ENCODE data around the gene MAST4.
A peak's percentile ranks its signal among the peaks of the same experiment; 100 is the strongest.

MAST4 gene

DNA sequence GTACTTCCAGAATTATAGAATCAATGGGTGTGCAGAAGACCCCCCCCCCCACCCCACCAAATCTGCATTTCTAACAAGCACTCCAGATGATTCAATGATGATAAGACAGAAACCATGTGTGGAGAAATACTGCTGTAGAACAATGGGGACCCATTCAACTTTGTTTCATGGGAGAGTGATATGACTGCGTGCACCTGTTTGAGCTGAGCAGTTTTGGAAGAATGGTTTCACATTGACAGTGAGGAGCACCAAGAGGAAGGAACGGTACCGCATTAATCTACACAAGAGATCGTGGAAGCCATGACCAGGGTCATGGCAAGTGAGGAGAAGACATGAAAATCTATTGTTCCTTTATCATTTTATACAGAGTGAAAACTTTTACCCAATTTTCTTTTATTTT lies 397.7 kb downstream of the MAST4 start:
- TF ChIP-seq, protein P1, sequence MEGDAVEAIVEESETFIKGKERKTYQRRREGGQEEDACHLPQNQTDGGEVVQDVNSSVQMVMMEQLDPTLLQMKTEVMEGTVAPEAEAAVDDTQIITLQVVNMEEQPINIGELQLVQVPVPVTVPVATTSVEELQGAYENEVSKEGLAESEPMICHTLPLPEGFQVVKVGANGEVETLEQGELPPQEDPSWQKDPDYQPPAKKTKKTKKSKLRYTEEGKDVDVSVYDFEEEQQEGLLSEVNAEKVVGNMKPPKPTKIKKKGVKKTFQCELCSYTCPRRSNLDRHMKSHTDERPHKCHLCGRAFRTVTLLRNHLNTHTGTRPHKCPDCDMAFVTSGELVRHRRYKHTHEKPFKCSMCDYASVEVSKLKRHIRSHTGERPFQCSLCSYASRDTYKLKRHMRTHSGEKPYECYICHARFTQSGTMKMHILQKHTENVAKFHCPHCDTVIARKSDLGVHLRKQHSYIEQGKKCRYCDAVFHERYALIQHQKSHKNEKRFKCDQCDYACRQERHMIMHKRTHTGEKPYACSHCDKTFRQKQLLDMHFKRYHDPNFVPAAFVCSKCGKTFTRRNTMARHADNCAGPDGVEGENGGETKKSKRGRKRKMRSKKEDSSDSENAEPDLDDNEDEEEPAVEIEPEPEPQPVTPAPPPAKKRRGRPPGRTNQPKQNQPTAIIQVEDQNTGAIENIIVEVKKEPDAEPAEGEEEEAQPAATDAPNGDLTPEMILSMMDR (IDR thresholded peaks at IDR 0.05; ENCODE audit: insufficient read depth, low read depth, low read length, missing control alignments), result no peak
- H3K4me3 ChIP-seq (ENCODE audit: low read length), result no peak overlapping the region
- DNase-seq (ENCODE audit: low read depth), result no peak

DNA sequence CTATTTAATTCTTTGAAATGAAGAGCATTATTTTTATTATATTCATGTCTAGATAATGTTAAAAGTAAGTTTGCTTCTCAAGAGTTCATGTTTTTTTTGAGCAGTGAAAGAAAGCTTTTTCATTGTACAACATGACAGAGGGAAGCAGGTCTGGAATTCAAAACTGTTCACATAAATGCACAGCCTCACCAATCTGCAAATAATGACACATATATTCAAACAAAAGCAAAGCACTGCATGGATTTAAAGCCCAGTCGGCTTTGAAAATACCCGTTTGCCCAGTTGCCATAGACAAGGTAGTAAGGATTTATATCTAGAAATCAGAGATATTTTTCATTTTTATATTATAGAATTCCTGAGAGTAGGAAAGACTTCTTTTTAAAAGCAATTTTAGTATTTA lies 398.6 kb downstream of the MAST4 start:
- TF ChIP-seq, protein P1 (IDR thresholded peaks at IDR 0.05; ENCODE audit: insufficient read depth, low read depth, low read length, missing control alignments), result no peak
- H3K4me3 ChIP-seq (ENCODE audit: low read length), result no peak overlapping the region
- peak; percentile 48 for DNase-seq (ENCODE audit: low read depth)

DNA sequence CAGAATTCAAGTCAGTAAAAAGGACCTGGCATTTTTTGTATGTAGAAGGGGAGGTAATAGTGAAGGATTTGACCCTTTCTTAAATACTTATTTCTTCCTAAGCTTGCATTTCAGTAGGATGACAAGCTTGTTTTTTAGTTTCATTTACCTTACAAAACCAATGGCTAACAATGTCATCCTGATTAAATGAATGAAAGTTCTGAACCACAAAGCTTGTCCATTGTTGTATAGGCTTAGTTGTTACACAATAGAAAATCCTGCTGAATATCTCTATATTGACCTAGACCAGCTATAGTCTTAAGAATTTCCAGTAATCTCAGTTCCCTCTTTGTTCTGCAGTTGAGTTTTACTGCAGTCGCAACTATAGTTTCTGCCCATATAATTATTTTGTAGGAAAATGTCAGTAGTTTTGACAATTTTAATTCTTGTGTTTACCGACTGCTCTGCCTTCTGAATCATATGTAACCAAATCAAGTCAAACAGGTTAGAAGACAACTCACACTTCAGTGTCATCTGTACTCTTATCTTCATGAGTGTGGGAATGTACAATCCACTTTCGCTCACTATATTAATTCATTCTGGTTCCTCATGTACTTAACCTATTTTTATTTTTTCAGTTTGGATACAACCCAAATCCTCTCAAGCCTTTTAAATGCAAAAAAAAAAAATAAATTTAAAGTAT lies 404.7 kb downstream of the MAST4 start:
- DNase-seq (ENCODE audit: low read depth), result peak; percentile 85
- H3K4me3 ChIP-seq (ENCODE audit: low read length), result no peak overlapping the region
- TF ChIP-seq, protein P1 (IDR thresholded peaks at IDR 0.05; ENCODE audit: insufficient read depth, low read depth, low read length, missing control alignments), result no peak

DNA sequence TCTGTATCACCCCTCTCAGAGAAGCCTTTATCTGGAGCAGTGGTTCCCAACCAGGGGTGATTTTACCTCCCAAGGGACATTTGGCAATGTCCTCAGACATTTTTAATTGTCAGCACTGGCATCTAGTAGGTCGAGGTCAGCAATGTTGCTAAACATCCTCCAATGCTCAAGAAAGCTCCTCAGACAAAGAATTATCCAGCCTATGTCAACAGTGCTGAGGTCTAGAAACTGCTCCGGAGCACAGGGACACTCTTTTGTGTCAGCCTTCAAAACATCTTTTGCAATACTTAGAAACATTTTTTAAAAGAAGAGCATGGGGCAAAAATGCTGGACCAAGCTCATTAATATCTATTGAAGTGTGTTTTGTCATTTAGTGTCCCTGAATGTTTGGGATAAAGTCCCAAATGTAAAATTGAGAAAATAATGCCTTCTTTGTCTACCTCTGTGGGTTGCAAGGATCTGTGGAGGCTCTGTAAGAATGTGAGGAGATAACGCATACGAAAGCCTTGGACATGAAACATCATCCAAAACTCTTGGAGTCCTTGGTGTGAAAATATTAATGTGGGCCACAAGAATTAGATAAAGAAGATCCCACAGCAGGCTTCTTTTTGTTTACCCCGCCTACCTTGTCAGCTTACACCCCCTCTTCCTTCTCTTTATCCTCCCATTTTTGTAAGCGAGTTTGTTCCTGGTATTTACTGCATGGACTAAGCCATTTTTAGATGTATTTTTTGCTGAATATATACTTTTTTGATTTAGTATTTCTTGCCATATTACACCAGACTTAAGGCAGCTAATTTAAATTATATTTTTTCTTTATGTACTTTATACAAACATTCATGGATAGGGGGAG lies 406.9 kb downstream of the MAST4 start:
- DNase-seq (ENCODE audit: low read depth), result peak; percentile 22
- peak overlapping the region; percentile 87 for H3K4me3 ChIP-seq (ENCODE audit: low read length)
- TF ChIP-seq, protein P1 (IDR thresholded peaks at IDR 0.05; ENCODE audit: insufficient read depth, low read depth, low read length, missing control alignments), result no peak

DNA sequence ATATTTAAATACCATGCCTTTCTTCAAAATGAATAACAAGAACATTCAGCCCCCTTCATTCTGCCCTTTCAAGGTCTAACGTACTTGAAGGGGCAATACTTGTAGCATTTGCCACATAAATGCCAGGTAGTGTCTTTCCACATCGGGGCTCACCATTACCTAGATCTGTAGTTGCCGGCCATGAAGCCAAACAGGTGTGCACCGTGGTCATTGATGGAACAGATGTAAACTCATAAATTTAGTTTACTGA lies 407.4 kb downstream of the MAST4 start:
- TF ChIP-seq, protein P1 (IDR thresholded peaks at IDR 0.05; ENCODE audit: insufficient read depth, low read depth, low read length, missing control alignments), result no peak

DNA sequence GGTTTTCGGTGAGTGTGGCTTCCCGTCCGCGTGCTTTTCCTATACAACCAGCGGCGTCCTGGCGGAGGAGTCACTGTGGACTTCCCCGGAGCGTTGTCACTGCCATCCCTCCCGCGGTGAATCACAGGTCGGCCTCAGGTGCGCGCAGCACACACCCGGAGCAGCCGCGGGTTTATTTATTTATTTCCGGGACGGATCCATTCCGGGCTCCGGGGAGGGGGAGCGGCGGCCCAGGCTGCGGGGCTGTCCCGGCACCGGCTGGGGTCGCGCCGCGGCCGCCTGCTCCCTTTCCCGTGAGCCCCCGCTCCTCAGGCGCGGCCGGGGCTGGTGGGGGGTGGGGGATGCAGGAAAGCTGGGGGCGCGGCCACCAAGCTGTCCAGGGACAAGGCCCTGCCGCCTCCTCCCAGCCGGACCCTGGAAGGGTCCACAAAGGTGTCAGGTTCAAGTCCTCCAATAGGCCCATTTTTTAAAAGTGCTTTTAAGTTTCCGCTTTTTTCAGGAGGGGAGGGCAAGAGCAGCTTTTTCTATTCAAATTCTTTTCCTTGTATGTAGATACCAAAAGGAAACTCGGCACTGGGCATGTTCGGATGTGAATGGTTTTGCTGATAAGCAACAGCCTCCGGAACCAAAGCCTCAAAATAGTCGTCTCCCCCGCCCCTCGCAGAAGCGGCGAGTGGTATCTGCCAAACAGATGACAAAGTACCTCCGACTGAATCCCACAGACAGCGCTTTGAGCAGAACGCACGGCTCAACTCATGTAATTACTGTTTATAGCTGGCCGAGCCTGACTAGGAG lies 407.9 kb downstream of the MAST4 start:
- peak; percentile 97 for DNase-seq (ENCODE audit: low read depth)
- TF ChIP-seq, protein P1 (IDR thresholded peaks at IDR 0.05; ENCODE audit: insufficient read depth, low read depth, low read length, missing control alignments), result no peak
- peak overlapping the region; percentile 87 for H3K4me3 ChIP-seq (ENCODE audit: low read length)

More for the DNA sequence above, 407.4 kb downstream of the MAST4 start:
- no peak for DNase-seq (ENCODE audit: low read depth)
- peak overlapping the region; percentile 87 for H3K4me3 ChIP-seq (ENCODE audit: low read length)

All from epithelial cell of esophagus (primary cell).